D721Med (cell line): Measurements from ENCODE around the gene LAMA1.
A peak's percentile ranks its signal among the peaks of the same experiment; 100 is the strongest.

Experiments
- DNase-seq: peaks from one replicate; pipeline ENCODE4 v3.0.0; 2011; ENCODE audit warnings: low spot score; ENCODE audit not compliant: insufficient read length
- FAIRE-seq: peaks from 2 replicates; lab custom pipeline; 2011; peaks lifted over from hg19 to GRCh38; lab: Jason Lieb, UNC
- TF ChIP-seq, protein P1 (sequence below): IDR thresholded peaks from 2 replicates; pipeline ENCODE4 v1.5.1; 2012; ENCODE audit warnings: mild to moderate bottlenecking, control low read depth; ENCODE audit not compliant: insufficient read depth; ENCODE audit errors: missing control alignments

LAMA1 gene

GRCh38 chr18:7084080-7085065 lies 33.2 kb downstream of the LAMA1 start:
- TF ChIP-seq, protein P1, sequence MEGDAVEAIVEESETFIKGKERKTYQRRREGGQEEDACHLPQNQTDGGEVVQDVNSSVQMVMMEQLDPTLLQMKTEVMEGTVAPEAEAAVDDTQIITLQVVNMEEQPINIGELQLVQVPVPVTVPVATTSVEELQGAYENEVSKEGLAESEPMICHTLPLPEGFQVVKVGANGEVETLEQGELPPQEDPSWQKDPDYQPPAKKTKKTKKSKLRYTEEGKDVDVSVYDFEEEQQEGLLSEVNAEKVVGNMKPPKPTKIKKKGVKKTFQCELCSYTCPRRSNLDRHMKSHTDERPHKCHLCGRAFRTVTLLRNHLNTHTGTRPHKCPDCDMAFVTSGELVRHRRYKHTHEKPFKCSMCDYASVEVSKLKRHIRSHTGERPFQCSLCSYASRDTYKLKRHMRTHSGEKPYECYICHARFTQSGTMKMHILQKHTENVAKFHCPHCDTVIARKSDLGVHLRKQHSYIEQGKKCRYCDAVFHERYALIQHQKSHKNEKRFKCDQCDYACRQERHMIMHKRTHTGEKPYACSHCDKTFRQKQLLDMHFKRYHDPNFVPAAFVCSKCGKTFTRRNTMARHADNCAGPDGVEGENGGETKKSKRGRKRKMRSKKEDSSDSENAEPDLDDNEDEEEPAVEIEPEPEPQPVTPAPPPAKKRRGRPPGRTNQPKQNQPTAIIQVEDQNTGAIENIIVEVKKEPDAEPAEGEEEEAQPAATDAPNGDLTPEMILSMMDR, result no peak
- FAIRE-seq (peak; percentile 69), DNase-seq (no peak)

- TF ChIP-seq, protein P1, result no peak
- FAIRE-seq, result peak; percentile 48
Observed at GRCh38 chr18:7082671-7083070, 34.9 kb downstream of the LAMA1 start.

DNA sequence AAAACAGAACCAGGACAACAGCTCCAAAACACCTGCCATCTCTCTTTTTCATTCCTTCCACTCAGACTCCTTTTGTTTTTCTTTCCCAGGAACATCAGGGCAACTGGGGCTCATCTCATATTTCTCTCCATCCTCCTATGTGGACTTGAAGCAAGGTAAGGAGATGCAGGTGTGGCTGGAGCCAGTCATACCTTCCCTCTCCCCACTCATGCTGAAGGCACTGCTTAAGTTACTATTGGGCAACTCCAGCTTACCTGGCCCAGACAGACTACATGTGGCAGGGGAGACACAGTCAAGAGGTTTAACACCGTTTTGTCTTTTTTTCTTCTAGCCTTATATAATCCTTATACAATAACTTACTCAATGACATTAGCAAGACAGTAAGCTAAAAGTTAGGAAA lies 38.4 kb downstream of the LAMA1 start:
- TF ChIP-seq, protein P1, result no peak
- no peak for FAIRE-seq
- DNase-seq, result no peak

More at GRCh38 chr18:7082671-7083070, 34.9 kb downstream of the LAMA1 start:
- no peak for DNase-seq

- TF ChIP-seq, protein P1, result no peak
- no peak for FAIRE-seq
Observed at GRCh38 chr18:7072593-7072992, 45.0 kb downstream of the LAMA1 start.

GRCh38 chr18:7071600-7071999 lies 46.0 kb downstream of the LAMA1 start:
- FAIRE-seq (peak; percentile 99), DNase-seq (no peak)
- TF ChIP-seq, protein P1, result no peak

More at GRCh38 chr18:7072593-7072992, 45.0 kb downstream of the LAMA1 start:
- DNase-seq, result no peak

DNA sequence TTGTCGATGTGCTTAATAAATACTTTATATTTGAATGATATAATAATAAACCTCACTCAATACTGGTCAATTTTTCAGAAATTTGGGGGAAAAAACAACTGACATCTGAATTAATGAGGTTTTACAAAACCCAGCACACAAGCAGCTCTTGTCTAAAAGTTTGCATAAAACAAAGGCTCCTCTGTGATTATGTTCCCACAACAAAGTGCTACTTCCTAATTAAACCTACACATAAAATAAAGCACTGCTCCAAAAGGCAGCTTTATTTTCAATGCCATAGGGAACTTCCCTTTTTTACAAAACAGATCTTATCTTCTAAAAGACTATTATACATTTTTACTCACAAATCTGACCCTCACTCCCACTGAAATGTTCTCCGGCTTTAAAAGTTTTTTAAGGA lies 47.1 kb downstream of the LAMA1 start:
- TF ChIP-seq, protein P1, result no peak
- DNase-seq (no peak), FAIRE-seq (no peak)
